Measurements from ENCODE around the gene CYSTM1.
A peak's percentile ranks its signal among the peaks of the same experiment; 100 is the strongest.
"Not testable (repeated sequence)": the region's sequence is repeated elsewhere in the genome, so short reads cannot be mapped to it uniquely, and the experiment has no call there.

Gene CYSTM1

DNA sequence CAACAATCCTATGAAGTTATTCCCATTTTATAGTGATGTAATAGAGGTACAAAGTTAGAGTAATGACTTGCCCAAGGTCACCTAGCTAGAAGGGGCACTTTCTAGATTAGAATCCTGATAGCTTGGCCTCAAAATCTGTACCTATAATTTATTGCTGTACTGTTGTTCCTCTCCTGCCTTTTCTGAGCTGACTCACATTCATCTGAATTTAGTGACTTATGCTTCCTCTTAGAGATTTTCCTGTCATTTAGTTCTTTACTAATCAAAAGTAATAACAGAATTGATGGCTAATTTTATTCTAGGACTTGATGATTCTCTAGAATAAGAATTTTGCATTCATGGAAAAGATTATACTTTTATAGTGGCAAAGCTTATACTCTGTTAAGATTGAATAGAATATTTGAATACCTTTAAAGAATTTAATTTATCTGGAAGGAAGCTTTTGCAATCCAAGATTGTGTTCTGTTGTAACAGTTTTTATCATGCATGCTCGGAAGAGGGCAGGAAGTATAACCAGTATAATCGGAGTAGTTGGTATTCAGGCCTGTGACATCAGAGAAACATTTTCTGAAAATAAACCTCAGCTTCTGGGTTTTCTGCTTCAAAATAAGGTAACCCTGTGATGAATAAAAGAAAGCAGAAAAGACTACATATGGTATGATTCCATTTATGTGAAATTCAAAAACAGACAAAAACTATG lies 21.3 kb downstream of the CYSTM1 start:
- no peak overlapping the region for H3K4me3 ChIP-seq (ENCODE audit: low read depth in 1 of 2, low read length in 1 of 2)
- H3K27ac ChIP-seq, result peak overlapping the region; percentile 62
- no peaks in the 10 kb centered on the region for H3K27me3 ChIP-seq
- H3K4me1 ChIP-seq (ENCODE audit: control insufficient read depth in 1 of 2, insufficient read depth in 1 of 2, low read depth in 1 of 2, low read length in 1 of 2), result peaks cover 46 to 55% of the 10 kb centered on the region in 2 experiments
- H3K36me3 ChIP-seq, result peaks cover 17% of the 10 kb centered on the region
- TF ChIP-seq, protein P1, sequence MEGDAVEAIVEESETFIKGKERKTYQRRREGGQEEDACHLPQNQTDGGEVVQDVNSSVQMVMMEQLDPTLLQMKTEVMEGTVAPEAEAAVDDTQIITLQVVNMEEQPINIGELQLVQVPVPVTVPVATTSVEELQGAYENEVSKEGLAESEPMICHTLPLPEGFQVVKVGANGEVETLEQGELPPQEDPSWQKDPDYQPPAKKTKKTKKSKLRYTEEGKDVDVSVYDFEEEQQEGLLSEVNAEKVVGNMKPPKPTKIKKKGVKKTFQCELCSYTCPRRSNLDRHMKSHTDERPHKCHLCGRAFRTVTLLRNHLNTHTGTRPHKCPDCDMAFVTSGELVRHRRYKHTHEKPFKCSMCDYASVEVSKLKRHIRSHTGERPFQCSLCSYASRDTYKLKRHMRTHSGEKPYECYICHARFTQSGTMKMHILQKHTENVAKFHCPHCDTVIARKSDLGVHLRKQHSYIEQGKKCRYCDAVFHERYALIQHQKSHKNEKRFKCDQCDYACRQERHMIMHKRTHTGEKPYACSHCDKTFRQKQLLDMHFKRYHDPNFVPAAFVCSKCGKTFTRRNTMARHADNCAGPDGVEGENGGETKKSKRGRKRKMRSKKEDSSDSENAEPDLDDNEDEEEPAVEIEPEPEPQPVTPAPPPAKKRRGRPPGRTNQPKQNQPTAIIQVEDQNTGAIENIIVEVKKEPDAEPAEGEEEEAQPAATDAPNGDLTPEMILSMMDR (IDR thresholded peaks at IDR 0.05), result no peak
- H3K9me3 ChIP-seq, result no peaks in the 10 kb centered on the region

DNA sequence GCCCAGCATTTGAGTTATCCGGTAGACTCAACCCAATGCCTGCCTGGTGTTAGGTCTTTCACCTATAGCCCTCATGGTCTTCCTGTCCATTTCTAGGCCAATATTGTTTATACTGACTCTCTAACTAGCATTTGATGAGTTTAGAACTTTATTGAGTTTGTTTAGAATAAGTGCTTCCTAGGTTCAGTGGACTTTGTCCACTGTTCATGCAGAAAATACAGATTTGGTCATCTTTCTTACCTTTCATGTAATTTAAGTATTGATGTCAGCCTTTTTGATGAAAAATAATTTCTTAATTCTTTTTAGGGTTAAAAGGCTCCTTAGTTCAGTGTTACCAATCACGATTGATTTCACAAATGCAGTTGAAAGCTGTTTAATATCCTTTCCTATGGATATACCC lies 22.0 kb downstream of the CYSTM1 start:
- Histone ChIP-seq H3K4me3 (ENCODE audit: low read depth in 1 of 2, low read length in 1 of 2) (no peak overlapping the region), H3K36me3 (peaks cover 14% of the 10 kb centered on the region), H3K9me3 (no peaks in the 10 kb centered on the region), H3K27me3 (no peaks in the 10 kb centered on the region), H3K4me1 (ENCODE audit: control insufficient read depth in 1 of 2, insufficient read depth in 1 of 2, low read depth in 1 of 2, low read length in 1 of 2) (peaks cover 52 to 61% of the 10 kb centered on the region in 2 experiments), H3K27ac (peak overlapping the region; percentile 62)
- TF ChIP-seq, protein P1 (IDR thresholded peaks at IDR 0.05), result no peak

DNA sequence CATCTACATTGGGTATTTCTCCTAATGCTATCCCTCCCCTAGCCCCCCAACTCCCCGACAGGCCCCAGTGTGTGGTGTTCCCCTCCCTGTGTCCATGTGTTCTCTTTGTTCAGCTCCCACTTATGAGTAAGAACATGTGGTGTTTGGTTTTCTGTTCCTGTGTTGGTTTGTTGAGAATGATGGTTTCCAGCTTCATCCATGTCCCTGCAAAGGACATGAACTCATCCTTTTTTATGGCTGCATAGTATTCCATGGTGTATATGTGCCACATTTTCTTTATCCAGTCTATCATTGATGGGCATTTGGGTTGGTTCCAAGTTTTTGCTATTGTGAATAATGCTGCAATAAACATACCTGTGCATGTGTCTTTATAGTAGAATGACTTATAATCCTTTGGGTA lies 23.9 kb downstream of the CYSTM1 start:
- H3K4me1 ChIP-seq (ENCODE audit: control insufficient read depth in 1 of 2, insufficient read depth in 1 of 2, low read depth in 1 of 2, low read length in 1 of 2), result peaks cover 67 to 80% of the 10 kb centered on the region in 2 experiments
- H3K27me3 ChIP-seq; H3K27ac ChIP-seq; H3K4me3 ChIP-seq (ENCODE audit: low read depth in 1 of 2, low read length in 1 of 2); H3K9me3 ChIP-seq: not testable (repeated sequence)
- peaks cover 14% of the 10 kb centered on the region for H3K36me3 ChIP-seq

DNA sequence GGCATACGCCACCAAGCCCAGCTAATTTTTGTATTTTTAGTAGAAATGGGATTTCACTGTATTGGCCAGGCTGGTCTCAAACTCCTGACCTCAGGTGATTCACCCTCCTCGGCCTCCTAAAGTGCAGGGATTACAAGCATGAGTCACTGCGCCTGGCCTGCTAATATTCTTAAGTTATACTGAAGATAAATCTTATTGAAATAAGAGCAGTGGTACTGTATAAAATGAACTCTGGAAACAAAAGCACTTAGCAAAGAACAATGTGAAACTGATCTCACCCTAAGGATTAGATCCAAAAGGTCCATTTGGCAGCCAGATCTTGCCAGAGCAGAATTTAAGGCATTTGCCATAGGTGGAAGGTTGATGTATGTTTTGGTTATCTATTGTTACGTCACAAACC lies 27.1 kb downstream of the CYSTM1 start:
- peaks cover 7% of the 10 kb centered on the region for H3K36me3 ChIP-seq
- H3K4me1 ChIP-seq (ENCODE audit: control insufficient read depth in 1 of 2, insufficient read depth in 1 of 2, low read depth in 1 of 2, low read length in 1 of 2), result peaks cover 87 to 99% of the 10 kb centered on the region in 2 experiments
- H3K9me3 ChIP-seq, result no peaks in the 10 kb centered on the region
- TF ChIP-seq, protein P1 (IDR thresholded peaks at IDR 0.05), result no peak
- H3K27me3 ChIP-seq, result no peaks in the 10 kb centered on the region
- H3K4me3 ChIP-seq (ENCODE audit: low read depth in 1 of 2, low read length in 1 of 2), result no peak overlapping the region
- no peak overlapping the region for H3K27ac ChIP-seq

DNA sequence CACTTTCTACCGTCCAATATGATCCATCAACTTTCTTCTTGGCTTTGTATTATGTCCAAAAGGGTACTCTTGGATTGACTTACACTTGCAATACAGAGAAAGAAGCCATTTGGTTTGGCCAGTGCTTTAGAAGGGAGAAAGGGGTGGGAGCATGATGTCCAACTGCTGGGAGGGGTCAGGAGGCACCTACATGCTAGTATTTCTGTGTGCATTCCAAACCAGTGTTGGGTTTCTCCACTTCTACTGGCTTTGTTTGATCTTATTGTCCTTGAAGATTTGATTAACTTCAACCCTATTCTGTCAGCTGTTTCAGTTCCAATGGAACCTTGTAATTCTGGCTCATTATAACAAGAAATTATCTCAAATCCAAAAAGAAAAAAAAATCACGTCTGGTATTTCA lies 27.6 kb downstream of the CYSTM1 start:
- H3K27me3 ChIP-seq, result no peaks in the 10 kb centered on the region
- H3K36me3 ChIP-seq, result peaks cover 7% of the 10 kb centered on the region
- H3K4me3 ChIP-seq (ENCODE audit: low read depth in 1 of 2, low read length in 1 of 2), result no peak overlapping the region
- no peak overlapping the region for H3K27ac ChIP-seq
- H3K9me3 ChIP-seq, result no peaks in the 10 kb centered on the region
- TF ChIP-seq, protein P1 (IDR thresholded peaks at IDR 0.05), result no peak
- H3K4me1 ChIP-seq (ENCODE audit: control insufficient read depth in 1 of 2, insufficient read depth in 1 of 2, low read depth in 1 of 2, low read length in 1 of 2), result peaks cover 87 to 99% of the 10 kb centered on the region in 2 experiments

DNA sequence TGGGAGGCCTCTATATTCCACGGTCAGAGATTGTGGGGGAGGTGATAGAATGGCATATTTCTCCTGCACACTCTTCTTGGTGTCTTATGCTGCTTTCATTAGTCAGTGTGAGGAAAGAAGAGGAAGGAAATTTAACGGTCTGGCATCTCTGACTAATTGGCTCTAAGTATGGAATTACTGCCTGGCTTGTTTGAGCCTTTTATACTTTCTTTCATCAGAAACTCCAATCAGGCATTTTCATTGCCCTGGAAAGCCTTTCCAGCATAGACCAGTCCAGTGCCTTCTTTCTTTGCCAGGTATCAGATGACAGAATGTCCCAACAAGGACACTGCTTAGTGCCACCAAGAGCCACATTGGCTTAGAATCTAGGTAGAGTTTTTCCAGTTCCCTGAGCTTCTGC lies 30.2 kb downstream of the CYSTM1 start:
- TF ChIP-seq, protein P1 (IDR thresholded peaks at IDR 0.05), result no peak
- peaks cover 75 to 80% of the 10 kb centered on the region in 2 experiments for H3K4me1 ChIP-seq (ENCODE audit: control insufficient read depth in 1 of 2, insufficient read depth in 1 of 2, low read depth in 1 of 2, low read length in 1 of 2)
- H3K27ac ChIP-seq, result peak overlapping the region; percentile 69

More for the DNA sequence above, 30.2 kb downstream of the CYSTM1 start:
- Histone ChIP-seq H3K4me3 (ENCODE audit: low read depth in 1 of 2, low read length in 1 of 2) (peak overlapping the region in 1 of 2 experiments; percentile 14), H3K36me3 (no peaks in the 10 kb centered on the region), H3K9me3 (no peaks in the 10 kb centered on the region), H3K27me3 (no peaks in the 10 kb centered on the region)

All from neutrophil (primary cell).